T-cell (primary cell): ENCODE measurements around the gene MMS19. TPM values are rescaled to one million over a fixed set of nuclear protein-coding genes. Genes with fewer than 3 reads are reported as not detected.

Experiments used
- total RNA-seq, 35 experiments: library from RNA in 6 of 35; stranded (reverse) in 6 of 35; fragments of 120-200 nt in 1 of 35; gene quantifications; one replicate each; pipeline versions ENCODE4 v1.2.1 to v1.2.4 and lab custom pipeline; 2013 to 2026

MMS19 gene
- total RNA-seq, 5 donors from 2014 or later (not counting 1 experiment from before 2014, with no cell fraction given), result 73.8 to 106 (median 93.7) TPM

Other genes with a start within 250 kb of the MMS19 start
- 10 to 100 TPM; 11.0 to 18.9 (median 15.0) TPM for gene ARHGAP19, start 205.8 kb downstream of the MMS19 start, total RNA-seq
- 10 to 100 TPM; 20.6 to 47.9 (median 23.4) TPM for gene FRAT1, start 179.2 kb downstream of the MMS19 start, total RNA-seq
- 10 to 100 TPM; 23.3 to 29.0 (median 28.3) TPM for gene FRAT2, start 163.7 kb downstream of the MMS19 start, total RNA-seq
- 10 to 100 TPM; 25.9 to 91.4 (median 33.5) TPM for gene RRP12, start 97.1 kb downstream of the MMS19 start, total RNA-seq
- 100 to 1,000 TPM in 1 of 5 donors, 10 to 100 TPM in 4; 66.3 to 108 (median 94.8) TPM for gene PGAM1, start 72.2 kb downstream of the MMS19 start, total RNA-seq
- gene EXOSC1, start 52.4 kb downstream of the MMS19 start, total RNA-seq, result 10 to 100 TPM; 32.2 to 51.0 (median 46.8) TPM
- 10 to 100 TPM; 16.1 to 38.8 (median 36.2) TPM for gene ZDHHC16, start 52.2 kb downstream of the MMS19 start, total RNA-seq
- gene UBTD1, start 502 bp upstream of the MMS19 start, total RNA-seq, result 1 to 10 TPM; 1.0 to 2.4 (median 1.9) TPM
- under 1 TPM in 1 of 5 donors, not detected in 4; 0.35 TPM for gene ANKRD2, start 74.4 kb upstream of the MMS19 start, total RNA-seq
- gene HOGA1, start 86.0 kb upstream of the MMS19 start, total RNA-seq, result under 1 TPM in 1 of 5 donors, not detected in 4; 0.18 TPM
- not detected for gene C10orf62, start 91.3 kb upstream of the MMS19 start, total RNA-seq
- 1 to 10 TPM in 4 of 5 donors, under 1 TPM in 1; 0.84 to 4.4 (median 1.5) TPM for gene MORN4, start 135.1 kb upstream of the MMS19 start, total RNA-seq
- gene PI4K2A, start 142.2 kb upstream of the MMS19 start, total RNA-seq, result 10 to 100 TPM in 4 of 5 donors, 1 to 10 TPM in 1; 9.0 to 23.1 (median 11.0) TPM
- gene AVPI1, start 188.8 kb upstream of the MMS19 start, total RNA-seq, result 10 to 100 TPM in 1 of 5 donors, 1 to 10 TPM in 4; 2.4 to 10.0 (median 3.6) TPM
- 1 to 10 TPM; 1.3 to 2.4 (median 1.5) TPM for gene MARVELD1, start 215.3 kb upstream of the MMS19 start, total RNA-seq
- 10 to 100 TPM; 57.6 to 68.0 (median 60.0) TPM for gene ZFYVE27, start 238.7 kb upstream of the MMS19 start, total RNA-seq